Glutamatergic neuron (in vitro differentiated cells): ENCODE results near the gene PRR14L. TPM values are rescaled to one million over a fixed set of nuclear protein-coding genes. Genes with fewer than 3 reads are reported as not detected.
A peak's percentile ranks its signal among the peaks of the same experiment; 100 is the strongest.
"Not testable (repeated sequence)": the region's sequence is repeated elsewhere in the genome, so short reads cannot be mapped to it uniquely, and the experiment has no call there.

Experiments used
- DNase-seq: peaks from one replicate; pipeline ENCODE4 v3.0.0; 2022
- H3K27ac Mint-ChIP-seq: one replicate; pipeline ENCODE4 v1.8.0; 2020; ENCODE audit warnings: mild to moderate bottlenecking, mixed read lengths, inconsistent platforms; ENCODE audit not compliant: unreplicated experiment
- H3K27me3 Mint-ChIP-seq: one replicate; pipeline ENCODE4 v1.8.0; 2020; ENCODE audit warnings: mild to moderate bottlenecking, moderate library complexity, mixed read lengths, inconsistent platforms; ENCODE audit not compliant: unreplicated experiment
- H3K36me3 Mint-ChIP-seq: one replicate; pipeline ENCODE4 v1.8.0; 2020; ENCODE audit warnings: mild to moderate bottlenecking, mixed read lengths, inconsistent platforms; ENCODE audit not compliant: unreplicated experiment
- H3K4me1 Mint-ChIP-seq: one replicate; pipeline ENCODE4 v1.8.0; 2020; ENCODE audit warnings: mild to moderate bottlenecking, low read depth, mixed read lengths, inconsistent platforms; ENCODE audit not compliant: unreplicated experiment
- H3K4me3 Mint-ChIP-seq: one replicate; pipeline ENCODE4 v1.8.0; 2020; ENCODE audit warnings: mild to moderate bottlenecking, mixed read lengths, inconsistent platforms; ENCODE audit not compliant: unreplicated experiment
- H3K9me3 Mint-ChIP-seq: one replicate; pipeline ENCODE4 v1.8.0; 2020; ENCODE audit warnings: mild to moderate bottlenecking, moderate library complexity, mixed read lengths, inconsistent platforms; ENCODE audit not compliant: unreplicated experiment
- CTCF ChIP-seq: fragments of 200-600 bp; sonication (generic); IDR thresholded peaks from one replicate; pipeline ENCODE4 v1.5.0; 2021; ENCODE audit not compliant: partially characterized antibody, unreplicated experiment
- total RNA-seq: library from RNA; stranded (reverse); fragmentation: NEBNext Ultra II Directional; extraction: Animal tissue kit (Norgen Biotek cat#: 25700); gene quantifications from one replicate; pipeline ENCODE4 v1.2.1, GENCODE V29; 2021; ENCODE audit not compliant: unreplicated experiment

The PRR14L gene
- total RNA-seq, 1 donor from 2014 or later, result 104 TPM

- Mint-ChIP-seq H3K27ac (no peak overlapping the region), H3K36me3 (no peaks in the 10 kb centered on the region), H3K4me3 (no peak overlapping the region), H3K27me3 (peaks cover 2% of the 10 kb centered on the region), H3K4me1 (no peaks in the 10 kb centered on the region), H3K9me3 (no peaks in the 10 kb centered on the region)
- no peak for TF ChIP-seq CTCF
- DNase-seq, result no peak
These were observed 71.2 kb downstream of the PRR14L start for GRCh38 chr22:31678748-31679147.

- Mint-ChIP-seq H3K27ac (peak overlapping the region; percentile 22), H3K4me3 (peak overlapping the region; percentile 90), H3K27me3 (peaks cover 2% of the 10 kb centered on the region), H3K9me3 (no peaks in the 10 kb centered on the region), H3K36me3 (no peaks in the 10 kb centered on the region), H3K4me1 (no peaks in the 10 kb centered on the region)
- DNase-seq, result peak; percentile 82
- TF ChIP-seq CTCF, result no peak
These were observed 73.2 kb downstream of the PRR14L start for GRCh38 chr22:31676700-31677099.

GRCh38 chr22:31674219-31674618 lies 75.7 kb downstream of the PRR14L start:
- H3K27ac Mint-ChIP-seq, H3K36me3 Mint-ChIP-seq, DNase-seq, H3K27me3 Mint-ChIP-seq, H3K4me1 Mint-ChIP-seq, H3K4me3 Mint-ChIP-seq, H3K9me3 Mint-ChIP-seq: not testable (repeated sequence)

GRCh38 chr22:31668849-31669248 lies 81.1 kb downstream of the PRR14L start:
- not testable (repeated sequence) for H3K9me3 Mint-ChIP-seq, DNase-seq, H3K4me3 Mint-ChIP-seq, H3K27ac Mint-ChIP-seq, H3K27me3 Mint-ChIP-seq, H3K36me3 Mint-ChIP-seq, H3K4me1 Mint-ChIP-seq

- DNase-seq, result no peak
- no peak for TF ChIP-seq CTCF
- peaks cover 7% of the 10 kb centered on the region for H3K4me1 Mint-ChIP-seq
- no peaks in the 10 kb centered on the region for H3K27me3 Mint-ChIP-seq
- no peak overlapping the region for H3K27ac Mint-ChIP-seq
- H3K4me3 Mint-ChIP-seq, result peak overlapping the region; percentile 100
- peaks cover 2% of the 10 kb centered on the region for H3K9me3 Mint-ChIP-seq
- no peaks in the 10 kb centered on the region for H3K36me3 Mint-ChIP-seq
These were observed 87.3 kb downstream of the PRR14L start for GRCh38 chr22:31662668-31663037.

GRCh38 chr22:31661851-31662667 lies 87.9 kb downstream of the PRR14L start, which contains the start of gene PISD:
Gene PISD (minus strand): TSS chr22:31662215. CDS start chr22:31662208, 7 bp downstream.
- peak within 1 kb of the TSS; percentile 100 for H3K4me3 Mint-ChIP-seq

GRCh38 chr22:31660860-31661341 lies 89.0 kb downstream of the PRR14L start:
- not testable (repeated sequence) for H3K36me3 Mint-ChIP-seq, H3K4me1 Mint-ChIP-seq, DNase-seq, H3K9me3 Mint-ChIP-seq, H3K27me3 Mint-ChIP-seq
- Mint-ChIP-seq H3K27ac (peak overlapping the region; percentile 35), H3K4me3 (peak overlapping the region; percentile 100)

More at GRCh38 chr22:31661851-31662667, 87.9 kb downstream of the PRR14L start, which contains the start of gene PISD:
- peaks cover 2% of the 10 kb centered on the region for H3K9me3 Mint-ChIP-seq
- no peaks in the 10 kb centered on the region for H3K36me3 Mint-ChIP-seq
- H3K27me3 Mint-ChIP-seq, result no peaks in the 10 kb centered on the region
- no peak for TF ChIP-seq CTCF
- peaks cover 7% of the 10 kb centered on the region for H3K4me1 Mint-ChIP-seq
- DNase-seq, result peak; percentile 96
- peak within 1 kb of the TSS; percentile 91 for H3K27ac Mint-ChIP-seq
